GM21367 (cell line): ENCODE results near the gene OR1A1.
"Not testable (repeated sequence)": the region's sequence is repeated elsewhere in the genome, so short reads cannot be mapped to it uniquely, and the experiment has no call there.

Source experiments
- ATAC-seq: cut with Tn5 transposase; IDR thresholded peaks from one replicate; pipeline ENCODE4 v1.9.1; 2021; ENCODE audit not compliant: unreplicated experiment

The OR1A1 gene, protein sequence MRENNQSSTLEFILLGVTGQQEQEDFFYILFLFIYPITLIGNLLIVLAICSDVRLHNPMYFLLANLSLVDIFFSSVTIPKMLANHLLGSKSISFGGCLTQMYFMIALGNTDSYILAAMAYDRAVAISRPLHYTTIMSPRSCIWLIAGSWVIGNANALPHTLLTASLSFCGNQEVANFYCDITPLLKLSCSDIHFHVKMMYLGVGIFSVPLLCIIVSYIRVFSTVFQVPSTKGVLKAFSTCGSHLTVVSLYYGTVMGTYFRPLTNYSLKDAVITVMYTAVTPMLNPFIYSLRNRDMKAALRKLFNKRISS

DNA sequence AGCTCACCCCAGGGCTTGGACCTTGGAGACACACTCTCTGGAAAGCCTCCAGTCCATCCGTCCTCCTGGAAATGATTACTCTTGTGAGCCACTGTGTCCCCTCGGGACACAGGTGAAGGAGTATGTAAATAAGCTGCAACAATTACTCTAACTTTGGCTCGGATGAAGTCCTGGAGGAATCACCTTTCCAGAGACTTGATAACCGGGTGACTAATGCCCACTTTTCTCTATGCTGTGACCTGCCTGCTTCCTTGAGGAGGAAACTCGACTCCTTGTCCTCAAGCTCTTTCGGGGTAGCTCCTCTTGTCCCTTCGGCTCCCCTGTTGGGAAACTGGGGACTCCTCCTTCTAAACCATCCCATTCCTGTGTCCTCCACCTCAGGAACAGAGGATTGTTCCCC is at the start of gene OR1A1:
Gene OR1A1 (plus strand): TSS at position 301 of the 400 bp plus-strand sequence. CDS start 7,954 bp downstream, outside the sequence.
- ATAC-seq: no peak

DNA sequence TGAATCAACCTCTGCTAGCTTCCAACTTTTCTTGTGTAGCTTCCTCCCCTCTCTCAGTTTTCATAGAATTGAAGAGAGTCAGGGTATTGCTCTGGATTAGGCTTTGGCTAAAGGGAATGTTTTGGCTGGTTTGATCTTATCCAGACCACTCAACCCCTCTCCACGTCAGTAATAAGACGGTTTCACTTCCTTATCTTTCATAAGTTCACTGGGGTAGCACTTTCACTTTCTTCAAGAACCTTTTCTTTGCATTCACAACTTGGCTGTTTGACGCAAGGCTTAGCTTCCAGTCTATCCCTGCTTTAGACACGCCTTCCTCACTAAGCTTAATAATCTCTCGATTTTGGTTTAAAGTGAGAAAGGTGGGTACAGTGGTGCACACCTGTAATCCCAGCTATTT is 39.9 kb upstream of the OR1A1 start:
- no peak for ATAC-seq

DNA sequence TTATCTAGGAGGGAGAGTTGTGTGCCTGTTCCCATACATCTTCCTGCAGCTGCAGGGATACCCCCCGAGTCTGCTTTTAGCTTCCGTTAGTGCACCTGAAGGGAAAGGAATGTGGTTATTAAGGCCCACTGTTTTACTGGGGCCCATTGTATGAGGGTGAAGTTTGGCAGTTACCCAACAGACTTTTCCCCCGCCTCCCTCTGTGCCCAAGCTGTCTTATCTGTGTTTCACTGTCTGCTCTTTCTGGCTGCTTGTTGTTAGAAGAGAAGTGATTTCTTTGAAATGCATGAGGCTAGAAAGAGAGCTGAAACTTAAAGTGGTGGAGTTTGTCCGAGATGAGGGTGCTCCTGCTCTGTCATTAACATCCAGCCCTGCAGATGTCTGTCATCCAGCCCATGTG is 17.5 kb upstream of the OR1A1 start:
- ATAC-seq: no peak

DNA sequence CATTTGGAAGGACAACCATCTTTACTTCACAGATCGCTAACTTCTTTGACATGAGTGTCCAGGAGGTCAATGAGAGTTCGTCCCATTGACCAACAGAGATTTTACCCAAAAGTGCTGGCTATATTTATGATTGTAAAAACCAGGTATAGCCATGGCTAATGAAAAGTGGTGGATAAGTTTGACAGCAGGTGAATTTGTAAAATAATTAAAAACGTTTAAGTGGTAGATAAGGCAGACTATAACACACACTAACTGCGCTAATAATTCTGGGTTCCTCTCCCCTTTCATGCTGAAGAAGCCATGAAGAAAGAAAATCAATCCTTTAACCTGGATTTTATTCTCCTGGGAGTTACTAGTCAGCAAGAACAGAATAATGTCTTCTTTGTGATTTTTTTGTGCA is 10.2 kb upstream of the OR1A1 start, which contains the start of gene OR1A2:
Gene OR1A2 (plus strand): TSS at position 301 of the 400 bp plus-strand sequence. CDS start 0 bp downstream, at position 301.
- no peak for ATAC-seq

DNA sequence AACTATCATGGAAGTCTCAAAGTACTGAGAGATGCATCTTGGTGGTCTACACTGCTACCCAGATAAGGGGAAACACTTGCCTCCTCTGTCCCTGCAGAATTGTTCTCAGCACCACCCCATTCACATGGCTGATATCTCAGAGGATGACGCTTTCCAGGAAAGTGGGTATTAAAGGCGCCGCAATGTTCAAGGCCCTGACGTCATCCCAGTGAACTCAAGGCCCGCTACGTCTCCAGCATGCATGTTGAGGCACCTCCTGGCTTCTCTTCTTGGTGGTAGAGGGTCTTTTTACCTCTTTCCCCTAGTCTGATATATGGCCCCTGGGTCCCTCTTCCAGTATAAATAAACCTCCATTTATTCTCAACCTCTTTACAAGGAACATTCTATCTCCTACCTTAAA is 1.0 kb downstream of the OR1A1 start:
- ATAC-seq: no peak

GRCh38 chr17:3213001-3213400 is 5.5 kb downstream of the OR1A1 start:
- no peak for ATAC-seq

DNA sequence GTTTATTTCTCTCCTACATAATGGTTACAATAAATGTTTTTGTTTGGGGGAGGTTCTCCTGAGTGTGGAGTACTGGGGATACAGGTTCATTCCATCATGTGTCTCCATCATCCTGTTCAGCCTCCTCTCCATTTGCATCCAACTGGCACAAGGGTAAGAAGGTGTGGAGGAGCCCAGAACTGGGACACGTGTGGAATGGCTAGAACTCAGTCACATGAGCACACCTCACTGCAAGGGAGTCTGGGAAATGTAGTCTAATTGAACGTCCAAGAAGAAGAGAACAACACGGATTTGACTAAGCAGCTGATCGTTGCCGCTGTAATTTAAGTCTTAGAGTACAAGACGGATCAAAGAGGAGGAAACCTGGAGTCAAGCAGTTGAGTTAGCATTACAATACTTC is 6.1 kb downstream of the OR1A1 start:
- ATAC-seq: no peak

DNA sequence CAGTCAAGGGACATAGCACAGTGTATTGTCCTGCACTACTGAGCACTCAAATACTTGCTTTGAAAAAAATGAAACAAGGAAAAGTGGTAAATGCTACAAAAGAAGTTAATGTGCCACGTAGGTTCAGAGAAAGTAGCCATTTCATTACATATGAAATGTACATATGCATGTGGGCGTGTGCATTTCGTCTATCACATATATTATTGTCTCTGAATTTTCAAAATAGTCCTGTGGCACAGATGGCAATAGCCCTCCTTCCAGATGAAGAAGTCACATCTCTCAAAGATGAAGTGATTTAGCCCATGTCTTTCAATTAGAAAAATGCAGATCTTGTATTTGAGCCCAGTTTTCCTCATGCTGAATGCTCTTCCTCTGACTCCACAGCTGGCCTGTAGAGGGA is 12.5 kb downstream of the OR1A1 start:
- not testable (repeated sequence) for ATAC-seq

DNA sequence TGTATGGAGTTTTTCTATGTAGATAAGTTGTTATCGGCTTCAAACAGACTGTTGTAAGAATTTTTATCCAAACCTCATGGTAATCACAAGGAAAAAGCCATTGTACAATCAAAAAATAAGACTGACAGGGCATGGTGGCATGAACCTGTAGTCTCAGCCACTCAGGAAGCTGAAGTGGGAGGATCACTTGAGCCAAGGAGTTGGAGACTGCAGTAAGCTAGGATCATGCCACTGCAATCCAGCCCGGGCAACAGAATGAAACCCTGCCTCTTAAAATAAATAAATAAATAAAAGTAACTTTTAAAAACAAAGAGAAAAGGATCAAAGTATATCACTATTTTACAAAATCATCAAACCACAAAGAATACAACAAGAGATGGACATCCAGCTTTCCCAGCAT is 14.4 kb downstream of the OR1A1 start:
- no peak for ATAC-seq

GRCh38 chr17:3222505-3222904 is 15.0 kb downstream of the OR1A1 start:
- no peak for ATAC-seq

GRCh38 chr17:3224721-3225352 is 17.4 kb downstream of the OR1A1 start:
- ATAC-seq: not testable (repeated sequence)

GRCh38 chr17:3232300-3232699 is 24.8 kb downstream of the OR1A1 start:
- not testable (repeated sequence) for ATAC-seq

- not testable (repeated sequence) for ATAC-seq
Observed at GRCh38 chr17:3238685-3239084, 31.2 kb downstream of the OR1A1 start.

DNA sequence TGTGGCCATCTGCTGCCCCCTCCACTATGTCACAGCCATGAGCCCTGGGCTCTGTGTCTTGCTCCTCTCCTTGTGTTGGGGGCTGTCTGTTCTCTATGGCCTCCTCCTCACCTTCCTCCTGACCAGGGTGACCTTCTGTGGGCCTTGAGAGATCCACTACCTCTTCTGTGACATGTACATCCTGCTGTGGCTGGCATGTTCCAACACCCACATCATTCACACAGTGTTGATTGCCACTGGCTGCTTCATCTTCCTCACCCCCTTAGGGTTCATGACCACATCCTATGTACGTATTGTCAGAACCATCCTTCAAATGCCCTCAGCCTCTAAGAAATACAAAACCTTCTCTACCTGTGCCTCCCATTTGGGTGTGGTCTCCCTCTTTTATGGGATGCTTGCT is 33.6 kb downstream of the OR1A1 start:
- not testable (repeated sequence) for ATAC-seq

GRCh38 chr17:3244841-3245240 is 37.4 kb downstream of the OR1A1 start:
- ATAC-seq: not testable (repeated sequence)

- ATAC-seq: not testable (repeated sequence)
Observed at GRCh38 chr17:3249013-3249412, 41.5 kb downstream of the OR1A1 start.

- ATAC-seq: no peak
Observed at GRCh38 chr17:3256575-3256974, 49.1 kb downstream of the OR1A1 start.

DNA sequence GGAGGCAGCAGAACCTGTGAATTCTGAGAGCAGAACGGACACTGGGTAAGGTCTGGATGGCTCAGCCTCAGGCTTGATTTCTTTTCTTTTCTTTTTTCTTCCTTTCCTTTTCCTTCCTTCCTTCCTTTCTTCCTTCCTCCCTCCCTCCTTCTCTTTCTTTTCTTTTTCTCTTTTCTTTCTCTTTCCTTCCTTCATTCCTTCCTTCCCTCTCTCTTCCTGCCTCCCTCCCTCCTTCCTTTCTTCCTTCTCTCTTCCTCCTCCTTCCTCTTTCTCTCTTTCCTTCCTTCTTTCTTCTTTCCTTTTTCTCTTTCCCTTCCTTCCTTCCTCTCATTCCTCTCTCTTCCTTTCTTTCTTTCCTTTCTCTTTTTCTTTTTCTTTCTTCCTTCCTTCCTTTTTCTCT is 52.7 kb downstream of the OR1A1 start:
- no peak for ATAC-seq

DNA sequence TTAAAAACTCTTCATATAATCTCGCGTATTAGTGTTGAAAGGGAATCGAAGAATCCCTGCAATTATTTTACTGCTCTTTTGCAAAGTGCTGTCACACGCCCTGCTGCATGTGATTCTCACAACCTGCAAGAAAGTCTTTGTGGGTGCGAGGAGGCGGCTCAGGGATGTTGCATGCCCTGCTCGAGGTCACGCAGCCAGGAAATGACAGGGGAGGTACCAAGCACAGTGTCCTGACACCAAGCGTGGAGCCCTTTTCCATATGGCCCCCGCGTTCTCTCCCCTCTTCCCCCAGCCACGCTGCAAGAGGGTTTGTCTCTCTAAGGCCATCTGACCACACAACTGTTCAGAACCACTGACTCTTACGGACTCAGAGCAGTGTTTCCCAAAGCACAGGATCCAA is 53.1 kb downstream of the OR1A1 start:
- ATAC-seq: no peak
